Upper lobe of left lung (tissue), 4 donors: Measurements from ENCODE around the gene NAT8L.

Experiments
- CTCF ChIP-seq, 6 experiments: fragments of 450-650 bp in 4 of 6; fragments of 200-600 bp in 2 of 6; sonication (generic) in 2 of 6; IDR thresholded peaks; one replicate each; pipeline ENCODE4 v1.5.1; 2016 to 2019; ENCODE audit warnings: antibody characterized with exemption in 6 of 6
- POLR2A ChIP-seq, 4 donors: fragments of 450-650 bp; IDR thresholded peaks; one replicate each; pipeline ENCODE4 v1.5.1; 2016 to 2017; ENCODE audit warnings: antibody characterized with exemption in 4 of 4, mild to moderate bottlenecking in 2 of 4

- TF ChIP-seq CTCF (IDR thresholded peaks at IDR 0.05) (no peak), POLR2A (IDR thresholded peaks at IDR 0.05) (no peak)
Observed at GRCh38 chr4:2102045-2102883, 43.1 kb downstream of the NAT8L start.
